K562 (cell line): ENCODE data around the gene USP20. TPM values are rescaled to one million over a fixed set of nuclear protein-coding genes. Genes with fewer than 3 reads are reported as not detected.

Experiments
- ATF7 ChIP-seq: fragments of 450-650 bp; IDR thresholded peaks from 2 replicates; pipeline ENCODE4 v1.7.1; 2014; ENCODE audit warnings: mild to moderate bottlenecking, moderate library complexity
- CBFA2T2 ChIP-seq: fragments of 450-650 bp; conservative IDR thresholded peaks from 2 replicates; pipeline ENCODE4 v1.6.1; 2017; ENCODE audit warnings: mild to moderate bottlenecking
- COPS2 ChIP-seq: fragments of 450-650 bp; conservative IDR thresholded peaks from 2 replicates; pipeline ENCODE4 v1.6.1; 2016; ENCODE audit warnings: mild to moderate bottlenecking, moderate library complexity
- ETV1 ChIP-seq: fragments of 450-650 bp; conservative IDR thresholded peaks from 2 replicates; pipeline ENCODE4 v1.6.1; 2016; ENCODE audit warnings: missing genetic modification characterization, control low read depth, low read depth, missing compliant biosample characterization
- JUND ChIP-seq, 2 experiments: IDR thresholded peaks; 2 replicates in 1 of 2; 3 replicates in 1 of 2; pipeline ENCODE4 v1.6.1; 2011; ENCODE audit warnings: borderline replicate concordance in 2 of 2, low read depth in 2 of 2, low read length in 2 of 2, improper control_type of control experiment in 1 of 2, missing biosample characterization in 1 of 2, missing genetic modification characterization in 1 of 2, missing genetic modification reagents in 1 of 2
- MAFK ChIP-seq: IDR thresholded peaks from 2 replicates; pipeline ENCODE4 v1.6.1; 2011; ENCODE audit warnings: low read length, improper control_type of control experiment
- MAZ ChIP-seq, 2 experiments: fragments of 450-650 bp in 1 of 2; sonication (generic) in 1 of 2; formaldehyde crosslinking; IDR thresholded peaks in 1 of 2; conservative IDR thresholded peaks in 1 of 2; 2 replicates each; pipeline versions ENCODE4 v1.4.0 to v1.5.0; 2020; ENCODE audit warnings: mild to moderate bottlenecking in 1 of 2, missing genetic modification reagents in 1 of 2
- NR2C1 ChIP-seq, 2 experiments: fragments of 450-650 bp; IDR thresholded peaks; 2 replicates each; pipeline ENCODE4 v1.6.1; 2017; ENCODE audit warnings: mild to moderate bottlenecking in 2 of 2, antibody characterized with exemption in 1 of 2, inconsistent platforms in 1 of 2, missing compliant biosample characterization in 1 of 2, missing genetic modification characterization in 1 of 2
- PHTF2 ChIP-seq: fragments of 250-450 bp; sonication (Bioruptor Pico); IDR thresholded peaks from 2 replicates; pipeline ENCODE4 v1.5.0; 2021; ENCODE audit warnings: mild to moderate bottlenecking
- POLR2A ChIP-seq: fragments of 450-650 bp; conservative IDR thresholded peaks from 2 replicates; pipeline ENCODE4 v1.6.1; 2016
- RBM25 ChIP-seq: fragments of 200-400 bp; formaldehyde crosslinking; IDR thresholded peaks from 2 replicates; pipeline ENCODE4 v1.6.1; 2018; ENCODE audit warnings: low read length, low read depth, moderate library complexity; ENCODE audit not compliant: severe bottlenecking
- TBP ChIP-seq: optimal IDR thresholded peaks from 2 replicates; pipeline ENCODE3; 2011; ENCODE audit warnings: low read depth, low read length, improper control_type of control experiment
- ZNF444 ChIP-seq: fragments of 250-450 bp; sonication (Bioruptor Pico); IDR thresholded peaks from 2 replicates; pipeline ENCODE4 v1.4.0; 2020; ENCODE audit warnings: mild to moderate bottlenecking, moderate library complexity
- ZNF717 ChIP-seq: fragments of 250-450 bp; sonication (Bioruptor Pico); IDR thresholded peaks from 2 replicates; pipeline ENCODE4 v1.5.0; 2021
- ZNF764 ChIP-seq: fragments of 250-450 bp; sonication (Bioruptor Pico); IDR thresholded peaks from 2 replicates; pipeline ENCODE4 v1.4.0; 2020; ENCODE audit warnings: low read depth, mild to moderate bottlenecking, moderate library complexity
- polyA plus RNA-seq, 8 experiments: library from polyadenylated mRNA; depleted of rRNA in 4 of 8; stranded (reverse) in 5 of 8; unstranded in 3 of 8; fragments of >200 nt; fragmentation: Nextera tagmentation in 2 of 8; fragmentation: Illumina TruSeq in 1 of 8; extraction: Ambion mirVana in 2 of 8; extraction: Trizol in 1 of 8; gene quantifications; 2 replicates each; pipeline versions ENCODE4 v1.2.1 to v1.2.3, GENCODE V29; 2011 to 2014; ENCODE audit warnings: inconsistent platforms in 1 of 8, missing spikeins in 1 of 8
- total RNA-seq, 7 experiments: library from RNA; depleted of rRNA in 6 of 7; stranded (reverse); fragments of >200 nt in 6 of 7; fragmentation: Illumina TruSeq in 2 of 7; extraction: Trizol in 2 of 7; gene quantifications; 2 replicates each; pipeline versions ENCODE4 v1.2.1 to v1.2.3, GENCODE V29; 2011 to 2021; ENCODE audit warnings: low replicate concordance in 1 of 7
- TF ChIP-seq, protein P1 (sequence below), 2 experiments: IDR thresholded peaks; 2 replicates each; pipeline ENCODE4 v1.6.1; 2012; ENCODE audit warnings: improper control_type of control experiment in 2 of 2, low read depth in 2 of 2, low read length in 2 of 2, borderline replicate concordance in 1 of 2
- TF ChIP-seq, protein P2 (sequence below), 2 experiments: IDR thresholded peaks; 2 replicates each; pipeline ENCODE4 v1.6.1; 2011; ENCODE audit warnings: borderline replicate concordance in 1 of 2, control low read depth in 1 of 2, low read depth in 1 of 2, low read length in 1 of 2, mild to moderate bottlenecking in 1 of 2, mixed read lengths in 1 of 2, moderate library complexity in 1 of 2; ENCODE audit not compliant: insufficient read depth in 1 of 2, insufficient read length in 1 of 2, poor library complexity in 1 of 2, severe bottlenecking in 1 of 2; ENCODE audit errors: extremely low read depth in 1 of 2
- TF ChIP-seq, protein P3 (sequence below): fragments of 250-450 bp; sonication (Bioruptor Pico); IDR thresholded peaks from 2 replicates; pipeline ENCODE4 v1.8.0; 2021; ENCODE audit warnings: borderline replicate concordance, mild to moderate bottlenecking, moderate library complexity; ENCODE audit not compliant: poor library complexity, severe bottlenecking
- TF ChIP-seq, protein P4 (sequence below): sonication (generic); formaldehyde crosslinking; IDR thresholded peaks from 2 replicates; pipeline ENCODE4 v1.8.1; 2023; ENCODE audit warnings: mild to moderate bottlenecking, missing genetic modification reagents, moderate library complexity
- TF ChIP-seq, protein P5 (sequence below), 2 experiments: fragments of 200-800 bp in 1 of 2; sonication (Bioruptor generic) in 1 of 2; sonication (generic) in 1 of 2; formaldehyde crosslinking in 1 of 2; IDR thresholded peaks in 1 of 2; conservative IDR thresholded peaks in 1 of 2; 2 replicates each; pipeline versions ENCODE4 v1.5.0 to v1.6.1; 2016 to 2020; ENCODE audit warnings: missing compliant biosample characterization in 1 of 2, missing genetic modification characterization in 1 of 2, missing genetic modification reagents in 1 of 2

USP20 gene
- total and polyA plus RNA-seq, 9 of the 15 experiments (the other 6 are each of a cell fraction or from before 2014, with no cell fraction given): 1.9 to 136 (median 49.1) TPM

DNA sequence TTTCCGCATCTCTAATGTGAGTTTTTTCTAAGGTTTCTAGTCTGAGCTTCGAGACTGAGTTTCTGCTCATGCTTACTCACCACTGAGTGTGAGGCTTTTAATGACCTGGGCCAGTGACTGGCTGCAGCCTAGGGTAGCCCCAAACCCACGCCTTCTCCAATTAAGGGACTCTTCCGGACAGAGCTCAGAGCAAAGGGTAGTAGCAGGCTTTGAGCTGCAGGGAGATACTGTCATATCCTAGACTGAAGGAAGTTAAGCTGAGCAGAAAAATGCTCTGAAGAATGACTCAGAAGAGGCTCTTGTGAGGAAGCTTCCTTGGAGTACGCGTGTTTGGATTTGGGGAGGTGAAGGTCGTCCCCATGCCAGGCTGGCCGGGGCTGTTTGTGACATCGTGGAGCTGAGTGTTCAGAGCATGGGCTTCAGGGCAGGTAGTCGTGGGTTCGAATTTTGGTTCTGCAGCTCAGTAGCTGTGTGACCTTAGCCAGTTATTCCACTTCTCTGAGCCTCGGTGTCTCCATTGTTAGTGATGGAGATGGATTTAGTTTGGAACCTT, 3.5 kb downstream of the USP20 start (continued):
- TF ChIP-seq, protein P1, sequence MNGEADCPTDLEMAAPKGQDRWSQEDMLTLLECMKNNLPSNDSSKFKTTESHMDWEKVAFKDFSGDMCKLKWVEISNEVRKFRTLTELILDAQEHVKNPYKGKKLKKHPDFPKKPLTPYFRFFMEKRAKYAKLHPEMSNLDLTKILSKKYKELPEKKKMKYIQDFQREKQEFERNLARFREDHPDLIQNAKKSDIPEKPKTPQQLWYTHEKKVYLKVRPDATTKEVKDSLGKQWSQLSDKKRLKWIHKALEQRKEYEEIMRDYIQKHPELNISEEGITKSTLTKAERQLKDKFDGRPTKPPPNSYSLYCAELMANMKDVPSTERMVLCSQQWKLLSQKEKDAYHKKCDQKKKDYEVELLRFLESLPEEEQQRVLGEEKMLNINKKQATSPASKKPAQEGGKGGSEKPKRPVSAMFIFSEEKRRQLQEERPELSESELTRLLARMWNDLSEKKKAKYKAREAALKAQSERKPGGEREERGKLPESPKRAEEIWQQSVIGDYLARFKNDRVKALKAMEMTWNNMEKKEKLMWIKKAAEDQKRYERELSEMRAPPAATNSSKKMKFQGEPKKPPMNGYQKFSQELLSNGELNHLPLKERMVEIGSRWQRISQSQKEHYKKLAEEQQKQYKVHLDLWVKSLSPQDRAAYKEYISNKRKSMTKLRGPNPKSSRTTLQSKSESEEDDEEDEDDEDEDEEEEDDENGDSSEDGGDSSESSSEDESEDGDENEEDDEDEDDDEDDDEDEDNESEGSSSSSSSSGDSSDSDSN (IDR thresholded peaks at IDR 0.05; ENCODE audit: borderline replicate concordance in 1 of 2, low read depth in 2 of 2, low read length in 2 of 2): peak; percentile 64 to 86; a peak in 2 of 4 replicates
- TF ChIP-seq, protein P2, sequence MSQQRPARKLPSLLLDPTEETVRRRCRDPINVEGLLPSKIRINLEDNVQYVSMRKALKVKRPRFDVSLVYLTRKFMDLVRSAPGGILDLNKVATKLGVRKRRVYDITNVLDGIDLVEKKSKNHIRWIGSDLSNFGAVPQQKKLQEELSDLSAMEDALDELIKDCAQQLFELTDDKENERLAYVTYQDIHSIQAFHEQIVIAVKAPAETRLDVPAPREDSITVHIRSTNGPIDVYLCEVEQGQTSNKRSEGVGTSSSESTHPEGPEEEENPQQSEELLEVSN (IDR thresholded peaks at IDR 0.05; ENCODE audit: borderline replicate concordance in 1 of 2, extremely low read depth in 1 of 2, insufficient read depth in 1 of 2, insufficient read length in 1 of 2, low read depth in 1 of 2, low read length in 1 of 2, poor library complexity in 1 of 2, severe bottlenecking in 1 of 2): peak in 1 of 2 experiments; percentile 74
- TF ChIP-seq MAFK (no peak), COPS2 (no peak), ATF7 (peak; percentile 51; the same call in 1 of the 2 replicates), ZNF764 (CRISPR knock-in tag) (no peak), PHTF2 (CRISPR knock-in tag) (no peak), RBM25 (peak; percentile 79), POLR2A (peak; percentile 52; the same call in 1 of the 2 replicates), CBFA2T2 (no peak), NR2C1 (IDR thresholded peaks at IDR 0.05) (no peak), NR2C1 (tag; IDR thresholded peaks at IDR 0.05) (peak; percentile 23), TBP (no peak), JUND (IDR thresholded peaks at IDR 0.05; ENCODE audit: borderline replicate concordance, low read depth, low read length) (peak; percentile 79), JUND (tag; IDR thresholded peaks at IDR 0.05; ENCODE audit: borderline replicate concordance, low read depth, low read length) (peak; percentile 81; the same call in 2 of the 3 replicates), ZNF717 (CRISPR knock-in tag) (no peak), MAZ (CRISPR knock-in tag; conservative IDR thresholded peaks at IDR 0.05 in 1 of 2, IDR thresholded peaks at IDR 0.05 in 1 of 2) (peak in 1 of 2 experiments; percentile 39; a peak in 1 of 4 replicates), ETV1 (tag) (peak; percentile 72), ZNF444 (CRISPR knock-in tag) (no peak)
- TF ChIP-seq, protein P3, sequence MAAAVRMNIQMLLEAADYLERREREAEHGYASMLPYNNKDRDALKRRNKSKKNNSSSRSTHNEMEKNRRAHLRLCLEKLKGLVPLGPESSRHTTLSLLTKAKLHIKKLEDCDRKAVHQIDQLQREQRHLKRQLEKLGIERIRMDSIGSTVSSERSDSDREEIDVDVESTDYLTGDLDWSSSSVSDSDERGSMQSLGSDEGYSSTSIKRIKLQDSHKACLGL (CRISPR knock-in tag): no peak
- TF ChIP-seq, protein P4, sequence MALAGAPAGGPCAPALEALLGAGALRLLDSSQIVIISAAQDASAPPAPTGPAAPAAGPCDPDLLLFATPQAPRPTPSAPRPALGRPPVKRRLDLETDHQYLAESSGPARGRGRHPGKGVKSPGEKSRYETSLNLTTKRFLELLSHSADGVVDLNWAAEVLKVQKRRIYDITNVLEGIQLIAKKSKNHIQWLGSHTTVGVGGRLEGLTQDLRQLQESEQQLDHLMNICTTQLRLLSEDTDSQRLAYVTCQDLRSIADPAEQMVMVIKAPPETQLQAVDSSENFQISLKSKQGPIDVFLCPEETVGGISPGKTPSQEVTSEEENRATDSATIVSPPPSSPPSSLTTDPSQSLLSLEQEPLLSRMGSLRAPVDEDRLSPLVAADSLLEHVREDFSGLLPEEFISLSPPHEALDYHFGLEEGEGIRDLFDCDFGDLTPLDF (CRISPR knock-in tag): 0 out of 2 replicates have a peak, but pooled peaks have one; percentile 57
- TF ChIP-seq, protein P5, sequence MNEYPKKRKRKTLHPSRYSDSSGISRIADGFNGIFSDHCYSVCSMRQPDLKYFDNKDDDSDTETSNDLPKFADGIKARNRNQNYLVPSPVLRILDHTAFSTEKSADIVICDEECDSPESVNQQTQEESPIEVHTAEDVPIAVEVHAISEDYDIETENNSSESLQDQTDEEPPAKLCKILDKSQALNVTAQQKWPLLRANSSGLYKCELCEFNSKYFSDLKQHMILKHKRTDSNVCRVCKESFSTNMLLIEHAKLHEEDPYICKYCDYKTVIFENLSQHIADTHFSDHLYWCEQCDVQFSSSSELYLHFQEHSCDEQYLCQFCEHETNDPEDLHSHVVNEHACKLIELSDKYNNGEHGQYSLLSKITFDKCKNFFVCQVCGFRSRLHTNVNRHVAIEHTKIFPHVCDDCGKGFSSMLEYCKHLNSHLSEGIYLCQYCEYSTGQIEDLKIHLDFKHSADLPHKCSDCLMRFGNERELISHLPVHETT (CRISPR knock-in tag; conservative IDR thresholded peaks at IDR 0.05 in 1 of 2, IDR thresholded peaks at IDR 0.05 in 1 of 2): no peak
